ENCODE measurements around the gene FZD7. TPM values are rescaled to one million over a fixed set of nuclear protein-coding genes. Genes with fewer than 3 reads are reported as not detected.

Gene FZD7
- total RNA-seq, 4 donors from 2014 or later = 2.6 to 11.3 (median 4.0) TPM

- H3K27me3 ChIP-seq = no peaks in the 10 kb centered on the region
- no peaks in the 10 kb centered on the region for H3K9me3 ChIP-seq
- intact Hi-C loops (cut with DNase I) = no loop called here
- 85 to 94% methylated on average over 3 of the region's 3 CpGs for WGBS, 2 donors
- no peaks in the 10 kb centered on the region for H3K36me3 ChIP-seq
- no peak for TF ChIP-seq CTCF (IDR thresholded peaks at IDR 0.05)
- no peak for TF ChIP-seq POLR2A (IDR thresholded peaks at IDR 0.05)
- no peak overlapping the region for H3K4me3 ChIP-seq
- no peak overlapping the region for H3K27ac ChIP-seq
- peaks cover 0 to 15% (median 0%) of the 10 kb centered on the region in 3 donors for H3K4me1 ChIP-seq
- DNase-seq = no peak
These were observed 32.2 kb downstream of the FZD7 start for GRCh38 chr2:202065876-202066275.

- H3K27me3 ChIP-seq = no peaks in the 10 kb centered on the region
- H3K9me3 ChIP-seq = no peaks in the 10 kb centered on the region
- no peak overlapping the region for H3K27ac ChIP-seq
- peaks cover 0 to 15% (median 0%) of the 10 kb centered on the region in 3 donors for H3K4me1 ChIP-seq
- H3K36me3 ChIP-seq = no peaks in the 10 kb centered on the region
- intact Hi-C loops (cut with DNase I) = no loop called here
- 73 to 77% methylated on average over 2 of the region's 2 CpGs for WGBS, 2 donors
- no peak for DNase-seq
- no peak overlapping the region for H3K4me3 ChIP-seq
- TF ChIP-seq POLR2A (IDR thresholded peaks at IDR 0.05) (no peak), CTCF (IDR thresholded peaks at IDR 0.05) (no peak)
These were observed 33.2 kb downstream of the FZD7 start for GRCh38 chr2:202066875-202067274.

- Histone ChIP-seq H3K4me3 (no peak overlapping the region), H3K27ac (no peak overlapping the region), H3K9me3 (no peaks in the 10 kb centered on the region), H3K4me1 (peaks cover 0 to 15% (median 0%) of the 10 kb centered on the region in 3 donors), H3K27me3 (no peaks in the 10 kb centered on the region), H3K36me3 (no peaks in the 10 kb centered on the region)
- 83 to 100% methylated on average over 1 of the region's 1 CpG for WGBS, 2 donors
- intact Hi-C loops (cut with DNase I) = no loop called here
- TF ChIP-seq CTCF (IDR thresholded peaks at IDR 0.05) (no peak), POLR2A (IDR thresholded peaks at IDR 0.05) (no peak)
- no peak for DNase-seq
These were observed 33.9 kb downstream of the FZD7 start for GRCh38 chr2:202067589-202067988.

GRCh38 chr2:202069170-202070067 is 35.8 kb downstream of the FZD7 start:
- 72 to 73% methylated on average over 11 of the region's 11 CpGs for WGBS, 2 donors
- Histone ChIP-seq H3K4me1 (peaks cover 0 to 6% (median 0%) of the 10 kb centered on the region in 3 donors), H3K36me3 (no peaks in the 10 kb centered on the region), H3K27me3 (no peaks in the 10 kb centered on the region), H3K4me3 (no peak overlapping the region), H3K27ac (no peak overlapping the region), H3K9me3 (no peaks in the 10 kb centered on the region)
- intact Hi-C loops (cut with DNase I) = no loop called here
- no peak for DNase-seq
- TF ChIP-seq CTCF (IDR thresholded peaks at IDR 0.05) = no peak
- no peak for TF ChIP-seq POLR2A (IDR thresholded peaks at IDR 0.05)

- intact Hi-C loops (cut with DNase I) = no loop called here
These were observed 37.5 kb downstream of the FZD7 start for GRCh38 chr2:202071107-202071506.

More at GRCh38 chr2:202071107-202071506, 37.5 kb downstream of the FZD7 start:
- Histone ChIP-seq H3K27me3 (no peaks in the 10 kb centered on the region), H3K9me3 (no peaks in the 10 kb centered on the region), H3K4me3 (no peak overlapping the region), H3K27ac (no peak overlapping the region), H3K4me1 (no peaks in the 10 kb centered on the region), H3K36me3 (no peaks in the 10 kb centered on the region)
- TF ChIP-seq POLR2A (IDR thresholded peaks at IDR 0.05) (no peak), CTCF (IDR thresholded peaks at IDR 0.05) (no peak)
- no peak for DNase-seq
- 84 to 88% methylated on average over 2 of the region's 2 CpGs for WGBS, 2 donors
